ENCODE results near the gene F11R.
"Not testable (repeated sequence)": the region's sequence is repeated elsewhere in the genome, so short reads cannot be mapped to it uniquely, and the experiment has no call there.

Gene F11R

DNA sequence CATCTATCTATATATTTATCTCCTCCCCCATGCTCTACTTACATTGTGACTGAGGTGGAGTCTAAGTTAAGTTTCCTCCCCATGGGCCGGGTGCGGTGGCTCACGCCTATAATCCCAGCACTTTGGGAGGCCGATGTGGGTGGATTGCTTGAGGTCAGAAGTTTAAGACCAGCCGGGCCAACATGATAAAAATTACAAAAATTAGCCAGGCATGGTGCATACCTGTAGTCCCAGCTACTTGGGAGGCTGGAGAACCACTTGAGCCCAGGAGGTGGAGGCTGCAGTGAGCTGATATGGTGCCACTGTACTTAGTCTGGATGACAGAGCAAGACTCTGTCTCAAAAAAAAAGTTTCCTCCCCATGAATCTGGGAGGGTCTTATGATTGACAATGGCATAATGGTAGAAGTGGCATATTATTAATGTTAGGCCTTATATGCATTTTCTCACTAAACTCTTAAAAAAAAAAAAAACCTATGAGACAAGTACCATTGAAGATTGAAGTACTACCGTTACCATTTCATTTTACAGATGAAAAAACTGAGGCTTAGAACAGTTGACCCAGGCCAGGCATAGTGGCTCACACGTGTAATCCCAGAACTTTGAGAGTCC, 11.2 kb downstream of the F11R start:
- DNase-seq = no peak

DNA sequence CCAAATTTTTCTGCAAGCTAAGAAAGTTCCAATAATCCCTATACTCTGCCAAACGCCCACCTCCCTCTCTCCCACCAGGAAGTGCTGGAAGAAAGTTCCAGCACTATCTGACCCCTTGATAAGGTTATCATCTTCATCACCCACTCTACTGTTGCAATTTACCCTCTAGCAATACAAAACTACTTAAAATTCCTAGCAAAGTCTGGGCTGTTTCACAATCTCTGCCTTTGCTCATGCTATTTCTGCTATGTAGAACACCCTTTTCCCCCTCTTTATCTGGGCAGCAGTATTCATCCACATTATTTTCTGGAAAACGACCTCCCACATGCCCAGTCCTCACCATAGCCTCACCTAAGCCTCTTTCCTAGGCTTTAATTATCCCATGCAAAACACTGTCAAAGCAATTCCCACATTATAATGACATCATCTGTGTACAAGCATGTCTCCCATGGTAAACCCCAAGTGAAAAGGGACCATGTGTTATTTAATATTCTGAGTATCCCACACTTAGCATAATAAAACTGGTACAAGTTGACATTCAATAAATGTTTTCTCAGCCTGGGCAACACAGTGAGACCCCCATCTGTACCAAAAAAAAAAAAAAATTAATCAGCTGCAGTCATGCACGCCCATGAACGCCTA, 12.0 kb downstream of the F11R start:
- no peak for DNase-seq

DNA sequence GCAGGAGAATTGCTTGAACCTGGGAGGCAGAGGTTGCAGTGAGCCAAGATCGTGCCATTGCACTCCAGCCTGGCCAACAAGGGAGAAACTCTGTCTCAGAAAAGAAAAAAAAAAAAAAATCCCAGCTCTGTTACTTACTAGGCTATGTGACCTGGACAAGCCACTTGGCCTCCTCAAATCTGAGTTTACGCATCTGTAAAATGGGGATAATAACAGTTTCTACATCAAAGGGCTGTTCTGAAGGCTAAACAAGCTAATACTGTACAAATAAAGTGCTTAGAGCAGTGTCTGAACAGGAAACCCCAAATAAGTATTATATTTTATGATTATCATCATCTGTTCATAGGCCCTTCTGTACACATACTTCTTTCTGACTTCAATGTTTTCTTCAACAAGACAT, 13.6 kb downstream of the F11R start:
- no peak for DNase-seq

DNA sequence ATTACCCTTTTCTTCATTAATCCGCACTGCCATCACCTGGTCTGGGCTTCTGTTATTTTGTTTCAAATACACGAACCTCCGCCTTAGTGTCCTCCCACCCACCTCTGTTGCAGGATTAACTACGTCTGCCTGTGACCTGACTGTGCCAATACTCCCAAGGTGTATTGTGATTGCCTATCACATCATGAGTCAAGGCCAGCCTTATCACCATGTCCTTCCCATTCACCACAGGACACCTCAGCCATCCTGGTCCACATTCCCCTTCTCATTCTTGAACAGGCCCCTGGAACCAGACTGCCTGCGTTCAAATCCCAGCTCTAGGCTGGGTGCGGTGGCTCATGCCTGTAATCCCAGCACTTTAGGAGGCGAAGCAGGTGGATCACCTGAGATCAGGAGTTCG, 14.4 kb downstream of the F11R start:
- no peak for DNase-seq

- DNase-seq = no peak
Observed at GRCh38 chr1:161001525-161001924, 19.4 kb downstream of the F11R start.

- DNase-seq = no peak
Observed at GRCh38 chr1:161000736-161001480, 20.0 kb downstream of the F11R start.

DNA sequence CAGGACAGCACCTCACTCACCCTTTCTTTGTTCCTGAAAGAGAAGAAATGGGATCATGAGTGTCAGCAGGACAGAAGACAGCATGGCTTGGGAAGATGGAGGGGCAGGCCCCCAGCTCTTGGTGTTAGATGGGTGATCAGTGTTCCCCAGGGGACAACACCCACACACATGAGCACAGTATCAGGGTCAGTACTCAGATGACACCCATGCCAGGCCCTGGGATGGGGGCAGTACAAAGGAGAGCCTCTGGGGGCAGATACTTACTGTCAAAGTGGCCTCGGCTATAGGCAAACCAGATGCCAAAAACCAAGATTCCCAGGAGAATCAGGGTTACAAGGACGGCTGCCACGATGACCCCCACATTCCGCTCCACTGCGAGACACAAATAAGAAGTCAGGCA, 21.6 kb downstream of the F11R start:
- DNase-seq = no peak

DNA sequence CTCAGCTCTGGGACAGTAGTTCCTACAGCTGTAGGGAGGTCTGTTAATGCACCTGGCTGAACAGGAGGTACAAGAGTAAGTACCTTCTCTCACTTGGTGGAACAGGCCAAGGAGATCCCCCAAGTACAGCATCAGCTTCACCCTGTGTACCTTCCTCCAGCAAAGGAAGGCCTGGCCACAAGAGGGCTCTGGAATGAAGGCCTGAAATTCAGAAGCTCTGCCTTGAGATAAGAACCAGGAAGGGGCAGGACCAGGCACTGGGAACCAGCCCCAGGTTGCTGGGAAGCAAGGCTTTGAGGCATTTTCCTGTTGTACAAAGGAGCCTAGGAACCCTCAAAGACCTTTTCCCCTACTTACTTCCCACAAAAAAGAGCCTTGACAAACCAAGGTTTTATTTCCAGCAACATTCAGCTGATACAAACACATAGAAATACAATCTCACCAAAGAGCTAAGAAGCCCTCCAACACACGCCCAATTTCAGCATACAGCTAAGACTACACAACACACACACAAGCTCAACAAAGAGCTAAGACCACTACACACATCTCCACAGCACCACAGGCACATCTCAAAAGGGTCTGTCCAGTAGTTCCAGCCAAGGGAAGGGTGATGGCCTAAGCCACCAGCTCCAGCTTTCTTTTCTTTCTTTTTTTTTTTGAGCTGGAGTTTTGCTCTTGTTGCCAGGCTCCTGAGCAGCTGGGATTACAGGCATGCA, 23.5 kb downstream of the F11R start:
- peak; percentile 60 for DNase-seq

- no peak for DNase-seq
Observed at GRCh38 chr1:160996178-160996577, 24.8 kb downstream of the F11R start.

DNA sequence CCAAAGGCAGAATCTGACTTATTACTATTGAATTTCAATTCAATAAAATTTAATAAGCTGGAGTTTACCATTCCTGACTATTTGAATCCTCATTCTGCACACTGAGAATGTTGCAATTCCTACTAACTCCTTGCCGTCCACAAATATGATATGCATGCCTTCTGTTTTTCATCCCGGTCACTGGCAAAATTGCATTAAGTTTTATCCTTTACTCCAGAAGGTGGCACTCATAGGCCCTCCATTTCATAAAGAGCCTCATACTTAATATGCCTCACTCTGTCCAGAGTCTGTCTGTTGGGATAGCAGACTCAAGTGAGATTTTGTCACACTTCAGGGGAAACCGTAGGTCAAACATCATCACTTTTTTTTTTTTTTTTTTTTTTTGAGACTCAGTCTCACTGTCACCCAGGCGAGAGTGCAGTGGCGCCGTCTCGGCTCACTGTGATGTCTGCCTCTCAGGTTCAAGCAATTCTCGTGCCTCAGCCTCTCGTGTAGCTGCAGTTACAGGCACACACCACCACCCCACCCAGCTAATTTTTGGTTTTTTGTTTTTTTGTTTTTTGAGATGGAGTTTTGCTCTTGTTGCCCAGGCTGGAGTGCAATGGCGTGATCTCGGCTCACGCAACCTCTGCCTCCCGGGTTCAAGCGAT, 27.3 kb downstream of the F11R start:
- DNase-seq = peak; percentile 30

GRCh38 chr1:160992036-160992435, 28.9 kb downstream of the F11R start:
- DNase-seq = not testable (repeated sequence)

GRCh38 chr1:160987359-160988050, 33.4 kb downstream of the F11R start:
- DNase-seq = no peak

GRCh38 chr1:160985723-160986122, 35.2 kb downstream of the F11R start:
- DNase-seq = no peak

- DNase-seq = no peak
Observed at GRCh38 chr1:160981584-160982411, 39.2 kb downstream of the F11R start.

- DNase-seq = no peak
Observed at GRCh38 chr1:160979286-160979685, 41.7 kb downstream of the F11R start.

GRCh38 chr1:160978510-160978927, 42.4 kb downstream of the F11R start:
- DNase-seq = no peak

DNA sequence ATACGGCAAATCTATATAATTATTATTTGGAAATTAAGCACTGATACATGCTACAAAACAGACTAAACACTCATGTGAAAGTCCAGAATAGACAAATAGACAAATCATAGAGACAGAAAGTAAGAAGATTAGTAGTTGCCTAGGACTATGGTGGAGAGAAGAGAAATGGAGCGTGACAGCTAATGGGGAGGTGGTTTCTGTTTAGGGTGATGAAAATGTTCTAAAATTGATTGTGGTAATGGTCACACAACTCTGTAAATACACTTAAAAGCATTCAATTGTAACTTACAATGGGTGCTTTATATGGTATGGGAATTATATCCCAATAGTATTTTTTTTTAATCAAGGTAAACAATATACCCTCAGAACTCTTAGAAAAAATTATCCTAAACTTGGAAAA, 45.9 kb downstream of the F11R start:
- DNase-seq = no peak

- DNase-seq = no peak
Observed at GRCh38 chr1:160973491-160973890, 47.5 kb downstream of the F11R start.

DNA sequence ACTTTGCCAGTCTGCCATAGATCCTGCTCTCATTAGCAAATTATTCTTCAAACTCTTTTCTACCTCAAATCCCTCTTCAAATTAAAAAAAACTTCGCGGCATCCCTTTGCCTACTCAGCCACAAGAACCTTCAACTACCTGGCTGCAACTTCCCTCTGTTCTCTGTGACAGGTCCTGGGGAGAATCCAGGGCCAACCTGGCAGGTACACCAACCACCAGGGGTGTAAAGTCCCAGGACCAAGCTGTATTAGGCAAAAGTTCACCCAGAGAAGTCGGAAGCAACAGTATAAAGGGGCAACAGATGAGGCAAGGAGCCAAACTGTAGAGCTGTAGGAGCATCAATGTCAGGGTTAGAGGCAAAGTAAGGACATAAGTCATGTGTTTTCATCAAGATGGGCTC, 48.0 kb downstream of the F11R start:
- DNase-seq = no peak

- DNase-seq = no peak
Observed at GRCh38 chr1:160971618-160972056, 49.3 kb downstream of the F11R start.

- DNase-seq = no peak
Observed at GRCh38 chr1:160963521-160963920, 57.4 kb downstream of the F11R start.

All from CD4-positive, alpha-beta T cell treated with Interleukin-10 for 1 hour (primary cell).